Mammary epithelial cell (primary cell): ENCODE results near the gene SAG.

Experiments used
- CTCF ChIP-seq, 2 donors: IDR thresholded peaks in 1 of 2; conservative IDR thresholded peaks in 1 of 2; 2 replicates each; pipeline ENCODE4 v1.5.1; 2011 to 2012; ENCODE audit warnings: inconsistent platforms in 2 of 2, low read length in 2 of 2, mild to moderate bottlenecking in 2 of 2, control low read depth in 1 of 2, low read depth in 1 of 2; ENCODE audit not compliant: insufficient read depth in 1 of 2; ENCODE audit errors: extremely low read depth in 1 of 2
- EZH2 ChIP-seq: IDR thresholded peaks from 2 replicates; pipeline ENCODE4 v1.6.1; 2012; ENCODE audit warnings: low read length, inconsistent platforms, borderline replicate concordance

- TF ChIP-seq CTCF (conservative IDR thresholded peaks at IDR 0.05 in 1 of 2, IDR thresholded peaks at IDR 0.05 in 1 of 2; ENCODE audit: extremely low read depth in 1 of 2, insufficient read depth in 1 of 2, low read depth in 1 of 2, low read length in 2 of 2), result no peak
- no peak for TF ChIP-seq EZH2
These were observed 49.1 kb downstream of the SAG start for GRCh38 chr2:233356546-233357308.
